ENCODE results near the gene HLA-DMA. TPM values are rescaled to one million over a fixed set of nuclear protein-coding genes. Genes with fewer than 3 reads are reported as not detected.
A peak's percentile ranks its signal among the peaks of the same experiment; 100 is the strongest.

The HLA-DMA gene
- total and polyA plus RNA-seq, 9 of the 15 experiments (the other 6 are each of a cell fraction or from before 2014, with no cell fraction given) = 0.13 to 0.83 (median 0.51) TPM

GRCh38 chr6:32984622-32985389 is 31.9 kb upstream of the HLA-DMA start (continued):
- no peak for TF ChIP-seq ZBTB33 (CRISPR knock-in tag; IDR thresholded peaks at IDR 0.05)
- TF ChIP-seq ZNF280A (IDR thresholded peaks at IDR 0.05; ENCODE audit: low read depth, partially characterized antibody) = no peak
- peak; percentile 62; the same call in 1 of the 2 replicates for TF ChIP-seq MYNN (IDR thresholded peaks at IDR 0.05)
- no peak for TF ChIP-seq MYNN (CRISPR knock-in tag; IDR thresholded peaks at IDR 0.05)
- TF ChIP-seq ZNF134 (CRISPR knock-in tag; conservative IDR thresholded peaks at IDR 0.05) = no peak
- TF ChIP-seq TOE1 (IDR thresholded peaks at IDR 0.05; ENCODE audit: borderline replicate concordance) = no peak
- no peak for TF ChIP-seq TOE1 (CRISPR knock-in tag; IDR thresholded peaks at IDR 0.05; ENCODE audit: borderline replicate concordance, low read depth)
- peak in 1 of 2 experiments; percentile 49; a peak in 1 of 4 replicates for TF ChIP-seq RCOR1 (IDR thresholded peaks at IDR 0.05; ENCODE audit: borderline replicate concordance in 1 of 2, low read depth in 2 of 2, low read length in 2 of 2)

Measured in K562 (cell line).